Frontal cortex (tissue), 4 donors: ENCODE data around the gene UQCRC2. TPM values are rescaled to one million over a fixed set of nuclear protein-coding genes. Genes with fewer than 3 reads are reported as not detected.
"Not testable (repeated sequence)": the region's sequence is repeated elsewhere in the genome, so short reads cannot be mapped to it uniquely, and the experiment has no call there.

Experiments
- DNase-seq, 2 donors: peaks; one replicate each; pipeline ENCODE4 v3.0.0; 2012; ENCODE audit warnings: low spot score in 2 of 2
- FAIRE-seq: peaks from 2 replicates; lab custom pipeline; 2012; peaks lifted over from hg19 to GRCh38; lab: Jason Lieb, UNC
- total RNA-seq: library from RNA; depleted of rRNA; stranded (reverse); fragments of >200 nt; gene quantifications from one replicate; pipeline ENCODE4 v1.2.3, GENCODE V29; 2014
- donor health status: control.
- donor health status: control.
- donor health status: control.

The UQCRC2 gene
- total RNA-seq, 1 donor from 2014 or later: 287 TPM

DNA sequence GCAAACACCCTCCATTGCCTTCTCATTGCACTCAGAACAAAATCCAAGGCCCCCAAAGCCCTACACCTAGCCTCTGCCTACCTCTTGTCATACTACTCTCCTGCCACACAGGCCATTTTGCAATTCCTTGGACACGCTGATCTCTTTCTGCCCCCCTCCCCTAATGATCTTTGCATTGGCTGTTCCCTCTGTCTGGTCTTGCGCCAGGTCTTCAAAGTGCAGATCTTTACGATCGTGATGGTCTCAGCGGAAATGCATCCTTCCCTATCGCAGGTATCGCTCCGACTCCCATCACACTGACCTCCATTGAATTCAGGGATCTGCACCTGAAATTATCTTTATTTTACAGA lies 54.0 kb downstream of the UQCRC2 start:
- DNase-seq: no peak
- FAIRE-seq: no peak

DNA sequence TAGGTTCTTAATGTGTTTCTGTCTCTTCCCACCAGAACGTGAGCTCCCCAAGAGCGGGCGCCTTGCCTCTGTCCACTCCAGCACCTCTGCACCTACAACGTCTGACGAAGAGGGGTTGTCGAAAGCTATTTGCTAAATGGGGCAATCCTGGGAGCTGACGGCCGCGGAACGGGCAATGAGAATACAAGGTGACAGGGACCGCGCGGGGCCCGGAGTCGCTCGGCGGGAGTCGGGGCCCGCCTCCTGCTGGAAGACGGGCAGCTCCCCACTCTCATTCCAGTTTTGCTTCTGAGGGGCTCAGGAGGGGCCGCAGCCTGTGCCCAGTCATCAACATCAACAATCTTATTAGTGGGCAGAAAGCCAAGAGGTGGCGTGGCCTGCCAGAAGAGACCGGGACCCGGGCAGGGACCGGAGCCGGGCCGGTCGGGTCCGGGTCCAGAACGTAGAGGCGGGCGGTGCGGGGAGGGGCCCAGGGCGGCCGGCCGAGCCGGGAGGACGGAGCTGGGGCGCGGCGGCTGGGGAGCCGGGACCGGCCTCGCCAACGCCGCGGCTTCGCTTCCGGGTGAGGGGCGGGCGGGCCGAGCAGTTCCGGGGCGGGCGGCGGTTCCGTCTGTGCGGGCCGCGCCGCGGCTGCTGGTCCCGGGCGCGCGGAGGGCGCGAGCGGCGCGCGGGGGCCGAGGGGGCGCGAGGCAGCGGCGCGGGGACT lies 54.5 kb downstream of the UQCRC2 start, which contains the start of gene MOSMO:
Gene MOSMO, plus strand, starts transcription at position 603 of the 706 bp plus-strand sequence. CDS start 191 bp downstream, outside the sequence.
- DNase-seq: peak; percentile 95 to 96
- no peak for FAIRE-seq

DNA sequence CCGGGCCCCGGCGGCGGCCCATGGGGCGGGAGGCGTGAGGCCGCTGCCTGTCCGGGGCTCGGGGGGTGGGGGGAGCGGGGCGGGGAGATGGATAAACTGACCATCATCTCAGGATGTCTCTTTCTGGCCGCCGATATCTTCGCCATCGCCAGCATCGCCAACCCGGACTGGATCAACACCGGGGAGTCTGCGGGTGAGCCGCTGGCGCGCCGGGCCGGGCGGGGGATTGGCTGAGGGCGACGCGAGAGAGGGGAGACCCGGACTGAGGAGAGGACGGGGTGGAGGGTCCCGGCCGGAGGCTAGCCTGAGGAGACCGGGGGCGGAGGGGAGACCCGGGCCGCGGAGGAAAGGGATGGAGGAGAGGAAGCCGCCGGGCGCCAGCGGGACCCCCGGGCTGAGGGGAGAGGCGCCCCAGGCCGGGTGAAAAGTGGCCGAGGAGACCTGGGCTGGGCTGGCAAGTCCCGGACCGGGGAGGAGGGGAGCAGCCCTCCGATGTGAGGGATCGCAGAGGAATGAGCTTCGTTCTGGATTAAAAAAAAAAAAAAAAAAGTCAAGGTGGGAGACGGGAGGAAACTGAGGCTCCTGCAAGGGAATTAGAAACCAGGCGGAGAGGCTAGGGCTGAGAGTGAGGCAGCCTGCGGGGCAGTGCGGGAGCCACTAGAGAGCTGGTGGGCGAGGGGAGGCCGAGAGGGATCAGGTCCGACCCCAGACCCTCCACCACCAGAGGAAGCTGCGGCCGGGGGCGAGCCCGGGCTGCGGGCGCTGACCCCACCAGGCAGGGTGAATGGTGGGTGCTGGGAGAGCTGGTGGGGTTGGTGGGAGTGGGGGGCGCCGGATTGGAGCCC lies 55.3 kb downstream of the UQCRC2 start:
- FAIRE-seq (no peak), DNase-seq (no peak)

DNA sequence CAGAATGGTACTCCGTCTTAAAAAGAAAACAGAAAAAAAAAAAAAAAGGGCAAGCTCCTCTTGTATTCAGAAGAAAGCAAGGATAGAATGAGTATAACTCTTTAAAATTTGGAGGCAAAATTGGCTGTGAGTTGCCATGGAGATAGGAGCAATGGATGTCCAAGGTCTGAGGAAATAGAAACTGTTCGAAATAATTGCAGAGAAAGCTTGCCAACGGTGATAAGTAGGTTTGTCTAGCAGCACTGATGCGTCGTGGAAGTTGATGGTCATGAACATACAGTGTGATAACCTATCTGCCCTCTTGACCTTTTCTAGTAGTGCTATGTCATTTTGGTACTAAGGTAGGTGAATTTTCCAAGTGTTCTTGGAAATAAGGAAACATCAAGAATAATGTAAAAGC lies 57.7 kb downstream of the UQCRC2 start:
- FAIRE-seq: no peak
- DNase-seq: no peak

DNA sequence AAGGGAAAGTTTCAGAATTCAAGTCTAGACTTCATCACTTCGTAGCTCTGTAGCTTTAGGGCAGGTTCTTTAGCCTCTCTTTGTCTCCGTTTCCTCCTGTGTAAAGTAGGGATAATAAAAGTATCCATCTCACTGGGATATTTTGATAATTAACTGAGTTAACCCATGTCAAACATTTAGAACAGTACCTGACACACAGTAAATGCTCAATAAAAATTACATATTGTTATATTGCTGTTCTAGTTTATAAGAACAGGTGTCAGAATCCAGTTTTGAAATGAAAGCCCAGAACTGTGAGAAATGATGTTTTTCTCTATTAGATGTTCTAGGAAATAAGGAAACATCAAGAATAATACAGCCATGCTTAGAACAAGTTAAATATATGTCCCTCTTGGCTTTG lies 59.1 kb downstream of the UQCRC2 start:
- DNase-seq (no peak), FAIRE-seq (no peak)

DNA sequence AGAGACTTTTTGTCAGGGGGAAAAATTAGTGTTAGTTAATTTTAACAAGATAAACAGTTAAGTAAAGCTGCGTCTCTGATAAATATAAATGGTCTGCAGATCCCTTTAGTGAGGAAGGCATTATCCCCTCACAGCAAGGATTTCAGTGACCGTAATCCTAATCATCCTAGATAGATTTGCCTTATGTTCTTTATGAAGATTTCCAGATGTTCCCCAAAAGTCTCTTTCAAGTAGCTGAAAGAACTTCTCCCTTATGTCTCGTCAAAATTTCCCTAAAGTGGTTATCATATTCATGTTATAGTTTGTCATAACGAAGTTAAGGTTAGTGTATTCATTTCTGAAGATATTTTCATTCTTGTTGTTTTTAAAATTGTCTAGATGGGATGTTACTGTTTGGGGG lies 60.3 kb downstream of the UQCRC2 start:
- no peak for DNase-seq
- no peak for FAIRE-seq

DNA sequence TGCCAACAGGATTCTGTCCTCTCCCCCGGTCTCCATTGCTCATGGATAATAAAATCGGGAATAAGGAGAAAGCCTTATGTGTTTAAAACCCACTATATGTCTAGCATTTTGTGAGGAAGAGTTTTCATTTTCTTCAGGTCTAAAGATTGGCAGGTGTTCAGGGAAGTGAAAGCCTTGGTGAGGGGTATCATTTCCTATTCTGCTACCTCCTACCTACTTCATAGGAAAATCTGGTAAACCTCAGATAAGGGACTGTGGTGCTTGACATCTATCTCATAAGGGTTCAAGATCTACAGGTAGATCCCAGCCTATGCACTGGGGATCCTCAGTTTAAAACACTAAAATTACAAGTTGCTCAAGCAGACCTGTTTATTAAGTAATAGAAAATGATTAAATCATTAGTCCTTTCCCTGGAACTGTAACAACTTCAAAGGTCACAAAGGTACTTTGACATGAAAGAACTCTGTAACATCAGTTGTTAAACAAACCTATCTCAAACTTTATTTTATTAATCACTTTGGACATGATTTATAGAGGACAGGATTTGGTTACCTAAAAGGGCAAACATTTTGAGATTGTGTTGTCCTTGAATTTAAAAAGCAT lies 61.2 kb downstream of the UQCRC2 start:
- FAIRE-seq (no peak), DNase-seq (no peak)

DNA sequence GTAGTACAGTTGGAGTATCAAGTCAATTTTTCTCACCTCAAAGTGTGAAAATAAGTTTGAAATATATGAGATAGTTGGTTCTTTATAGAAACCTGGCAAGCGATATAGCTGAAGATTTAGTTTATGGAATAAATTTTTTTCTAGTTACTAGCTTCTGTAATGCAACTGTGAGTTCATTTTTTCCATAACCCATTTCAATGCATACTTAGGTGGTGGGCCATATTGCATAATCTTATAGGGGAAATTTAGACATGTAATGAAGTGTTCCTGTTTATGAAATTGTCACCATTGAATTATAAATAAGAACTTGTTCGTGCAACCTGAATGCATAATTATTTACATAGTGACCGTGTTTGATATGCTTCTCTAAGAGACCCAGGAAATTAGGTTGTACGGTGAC lies 63.8 kb downstream of the UQCRC2 start:
- no peak for FAIRE-seq
- DNase-seq: no peak

DNA sequence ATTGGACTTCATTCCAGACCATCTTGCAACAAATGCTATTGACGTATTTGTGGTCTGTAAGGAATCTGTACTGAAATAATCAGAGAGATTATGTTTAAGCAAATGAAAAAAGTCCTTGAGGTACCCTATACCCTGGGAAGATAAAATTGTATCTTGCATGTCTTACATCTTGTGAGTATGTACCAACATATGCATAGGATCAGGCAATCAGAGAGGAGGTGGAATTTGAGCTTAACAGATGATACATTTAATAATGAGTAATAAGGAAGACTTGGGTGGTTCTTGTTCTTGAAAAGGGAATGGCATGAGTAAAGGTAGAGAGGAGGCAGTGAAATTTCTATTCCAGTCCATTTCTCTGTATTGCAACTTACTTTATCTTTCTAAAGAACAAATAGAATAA lies 65.4 kb downstream of the UQCRC2 start:
- DNase-seq (no peak), FAIRE-seq (no peak)

DNA sequence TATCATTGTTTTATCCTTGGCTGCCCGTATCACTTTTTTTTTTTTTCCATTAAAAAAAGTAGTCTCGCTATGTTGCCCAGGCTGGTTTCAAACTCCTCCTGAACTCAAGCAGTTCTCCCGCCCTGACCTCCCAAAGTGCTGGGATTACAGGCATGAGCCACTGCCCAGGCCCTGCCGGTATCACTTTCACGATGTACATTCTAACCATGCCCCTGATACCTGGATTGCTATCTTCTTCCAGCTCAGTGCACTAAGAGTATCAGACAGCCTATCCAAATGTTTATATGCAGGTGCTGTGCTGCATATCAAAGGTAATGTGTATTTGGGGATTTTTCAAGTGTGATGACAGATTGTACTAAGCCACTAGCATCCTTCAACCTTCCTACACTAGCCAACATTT lies 69.0 kb downstream of the UQCRC2 start:
- FAIRE-seq (no peak), DNase-seq (no peak)

DNA sequence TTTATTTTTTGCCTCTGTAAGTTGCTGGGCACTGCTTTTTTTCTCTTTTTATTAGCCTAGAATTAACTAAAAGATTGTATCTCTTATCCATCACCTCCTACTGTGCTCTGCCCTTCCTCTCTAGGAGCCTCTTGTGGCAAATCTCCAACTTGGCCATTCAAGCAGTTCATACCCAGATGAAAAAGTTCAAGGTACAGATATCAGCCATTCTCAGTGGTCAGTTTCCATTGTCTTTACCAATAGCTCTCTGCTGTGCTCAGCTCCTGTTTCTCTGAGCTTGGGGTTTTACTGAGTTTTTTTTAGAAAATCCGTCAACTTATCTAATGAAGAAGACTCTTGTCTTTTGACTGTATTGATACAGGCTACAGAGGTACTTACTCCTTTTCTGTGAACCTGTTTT lies 70.3 kb downstream of the UQCRC2 start:
- FAIRE-seq: no peak
- DNase-seq: no peak

DNA sequence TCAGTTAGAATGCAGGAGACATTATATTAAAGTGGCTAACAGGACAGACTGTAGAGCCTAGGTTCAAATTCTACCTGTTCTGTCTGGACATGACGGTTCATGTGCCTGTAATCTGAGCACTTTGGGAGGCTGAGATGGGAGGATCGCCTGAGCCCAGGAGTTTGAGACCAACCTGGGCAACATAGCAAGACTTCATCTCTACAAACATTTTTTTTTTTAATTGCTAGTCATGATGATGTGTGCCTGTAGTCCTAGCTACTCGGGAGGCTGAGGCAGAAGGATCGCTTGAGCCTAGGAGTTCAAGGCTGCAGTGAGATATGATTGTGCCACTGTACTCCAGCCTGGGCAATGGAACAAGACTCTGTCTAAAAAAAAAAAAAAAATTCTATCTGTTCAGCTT lies 71.6 kb downstream of the UQCRC2 start:
- not testable (repeated sequence) for DNase-seq

DNA sequence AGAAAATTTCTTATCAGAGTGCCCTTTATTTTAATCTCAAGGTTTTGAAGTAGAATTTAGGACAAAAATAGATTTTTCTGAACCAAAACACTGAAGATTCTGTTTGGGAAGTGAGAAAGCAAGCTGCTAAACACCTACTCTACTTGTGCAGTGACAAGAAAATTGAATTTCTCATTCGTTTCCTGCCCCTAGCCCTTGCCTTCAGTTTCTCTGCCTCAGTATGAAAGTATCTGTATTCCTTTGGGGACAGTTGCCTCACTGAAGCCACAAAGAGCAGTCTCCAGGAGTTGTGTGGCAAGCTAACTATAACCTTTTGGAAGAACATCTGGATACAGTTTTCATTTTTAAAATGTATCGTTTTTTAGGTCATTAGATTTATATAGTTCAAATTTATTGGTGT lies 74.5 kb downstream of the UQCRC2 start:
- FAIRE-seq (no peak), DNase-seq (no peak)

More for the DNA sequence above, 71.6 kb downstream of the UQCRC2 start:
- not testable (repeated sequence) for FAIRE-seq

DNA sequence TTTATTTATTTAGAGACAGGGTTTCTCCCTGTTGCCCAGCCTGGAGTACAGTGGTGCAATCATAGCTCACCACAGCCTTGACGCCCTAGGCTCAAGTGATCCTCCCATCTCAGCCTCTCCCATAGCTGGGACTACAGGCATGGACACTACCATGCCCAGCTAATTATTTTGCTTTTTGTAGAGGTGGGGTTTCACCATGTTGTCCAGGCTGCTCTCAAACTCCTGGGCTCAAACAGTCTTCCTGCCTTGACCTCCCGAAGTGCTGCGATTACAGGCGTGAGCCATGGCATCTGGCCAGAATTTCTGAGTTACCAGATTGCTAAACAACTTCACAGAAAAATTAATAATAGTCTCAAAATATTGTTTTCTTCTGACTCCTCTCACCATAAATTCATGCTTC lies 76.5 kb downstream of the UQCRC2 start:
- no peak for DNase-seq
- no peak for FAIRE-seq

DNA sequence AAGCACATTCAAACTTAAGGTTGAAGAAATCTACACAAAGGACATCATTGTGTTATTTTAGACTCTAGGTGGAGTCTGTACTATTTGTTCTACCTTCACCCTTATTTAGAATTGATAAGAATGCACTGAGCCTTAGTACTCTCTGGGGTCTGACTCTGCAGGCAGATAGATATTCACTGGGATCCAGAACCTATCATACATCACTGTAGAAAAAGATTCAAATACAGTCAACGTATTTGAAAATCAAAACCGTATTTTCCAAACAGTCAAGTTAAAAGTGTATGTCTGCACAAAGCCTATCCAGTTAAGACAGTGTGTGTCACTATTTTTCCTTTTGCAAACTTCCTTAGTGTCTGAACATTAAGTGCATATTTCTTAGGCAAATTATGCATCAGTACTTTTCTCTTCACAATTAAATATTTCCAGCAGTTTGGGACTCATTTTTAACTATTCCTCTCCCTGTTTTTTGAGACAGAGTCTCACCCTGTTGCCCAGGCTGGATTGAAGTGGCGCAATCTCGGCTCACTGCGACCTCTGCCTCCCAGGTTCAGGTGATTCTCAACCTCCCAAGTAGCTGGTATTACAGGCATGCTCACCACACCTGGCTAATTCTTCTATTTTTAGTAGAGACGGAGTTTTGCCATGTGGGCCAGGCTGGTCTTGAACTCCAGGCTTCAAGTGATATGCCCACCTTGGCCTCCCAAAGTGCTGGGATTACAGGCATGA lies 77.1 kb downstream of the UQCRC2 start:
- DNase-seq (no peak), FAIRE-seq (no peak)

DNA sequence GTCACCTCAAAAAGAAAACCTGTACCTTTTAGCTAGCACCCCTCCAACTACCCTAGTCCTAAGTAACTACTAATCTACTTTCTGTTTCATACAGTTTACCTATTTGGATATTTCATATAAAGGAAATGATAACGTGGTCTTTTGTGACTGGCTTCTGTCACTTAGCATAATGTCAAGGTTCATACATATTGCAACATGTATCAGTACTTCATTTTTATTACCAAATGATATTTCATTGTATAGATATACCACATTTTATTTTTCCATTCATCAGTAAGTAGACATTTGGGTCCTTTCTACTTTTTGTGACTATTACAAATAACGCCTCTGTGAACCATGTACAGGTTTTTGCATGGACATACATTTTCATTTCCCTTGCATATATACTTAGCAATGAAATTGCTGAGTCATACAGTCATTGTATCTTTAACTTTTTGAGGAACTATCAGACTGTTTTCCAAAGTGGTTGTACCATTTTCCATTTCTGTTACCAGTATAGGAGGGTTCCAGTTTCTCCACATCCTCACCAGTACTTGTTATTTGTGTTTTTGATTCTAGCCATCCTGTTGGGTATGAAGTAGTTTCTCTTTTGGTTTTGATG lies 78.4 kb downstream of the UQCRC2 start:
- DNase-seq (no peak), FAIRE-seq (no peak)
